HG03139 (cell line): ENCODE results near the gene ABHD5.

Source experiments
- ATAC-seq: cut with Tn5 transposase; IDR thresholded peaks from one replicate; pipeline ENCODE4 v1.9.1; 2021; ENCODE audit not compliant: unreplicated experiment

ABHD5 gene

GRCh38 chr3:43773273-43774094 is 82.7 kb downstream of the ABHD5 start:
- ATAC-seq = no peak

DNA sequence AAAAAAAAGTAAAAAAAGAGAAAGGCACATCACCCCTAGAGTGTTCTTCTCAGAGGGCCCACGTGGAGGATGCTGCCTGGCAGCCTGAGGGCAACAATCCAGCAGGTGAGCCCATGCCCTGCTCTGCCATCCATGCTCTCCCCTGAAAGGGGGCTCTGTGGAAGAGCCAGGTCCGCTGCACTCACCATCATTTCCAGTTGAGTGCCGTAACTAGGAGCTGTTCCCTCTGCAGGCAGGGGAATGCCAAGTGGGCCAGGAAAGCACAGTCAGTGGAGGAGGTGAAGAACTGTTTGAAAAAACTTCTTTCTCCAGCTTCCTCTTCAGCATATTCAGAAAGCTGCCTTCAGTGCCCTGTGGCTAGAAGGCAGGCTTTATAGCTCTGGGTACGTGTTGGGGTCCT is 84.1 kb downstream of the ABHD5 start:
- no peak for ATAC-seq

DNA sequence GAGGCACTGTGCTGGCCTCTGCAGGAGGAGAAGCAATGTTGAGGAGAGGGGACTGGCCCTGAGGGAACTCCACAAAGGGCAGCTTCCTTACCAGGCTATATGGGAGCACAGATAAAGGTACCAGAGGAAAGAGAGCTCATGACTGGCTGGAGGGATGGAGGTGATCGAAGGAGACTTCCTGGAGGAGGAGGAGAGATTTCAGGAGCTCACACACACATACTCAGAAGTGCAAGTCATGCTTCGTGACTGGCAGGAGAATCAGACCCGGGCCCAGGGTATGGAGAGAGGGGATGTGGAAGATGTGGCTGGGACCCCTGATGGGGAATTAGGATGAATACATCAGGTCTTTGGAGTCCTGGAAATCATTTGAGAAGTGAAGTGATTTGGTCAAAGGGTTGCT is 85.4 kb downstream of the ABHD5 start:
- ATAC-seq = no peak

- ATAC-seq = no peak
Measured at GRCh38 chr3:43779850-43780249, 89.1 kb downstream of the ABHD5 start.

- ATAC-seq = no peak
Measured at GRCh38 chr3:43782541-43782940, 91.8 kb downstream of the ABHD5 start.
